Loucy (cell line): ENCODE data around the gene METTL6.

Experiments
- H2AFZ ChIP-seq: fragments of 200-600 bp; sonication (generic); 2 replicates; pipeline ENCODE4 v1.6.0; 2016; ENCODE audit warnings: antibody characterized with exemption, mild to moderate bottlenecking, low read length, moderate library complexity
- H3F3A ChIP-seq: fragments of 200-600 bp; 2 replicates; pipeline ENCODE4 v1.6.0; 2016; ENCODE audit warnings: antibody characterized with exemption, low read depth, mild to moderate bottlenecking
- H3K27me3 ChIP-seq: fragments of 200-600 bp; sonication (generic); 2 replicates; pipeline ENCODE4 v1.6.1; 2014; ENCODE audit warnings: low read length, mild to moderate bottlenecking; ENCODE audit not compliant: insufficient read depth, poor library complexity, severe bottlenecking
- H3K36me3 ChIP-seq: fragments of 200-600 bp; sonication (generic); 2 replicates; pipeline ENCODE4 v1.6.1; 2016; ENCODE audit warnings: low read length; ENCODE audit not compliant: insufficient read depth
- H3K4me1 ChIP-seq: fragments of 200-600 bp; sonication (generic); 2 replicates; pipeline ENCODE4 v1.5.1; 2014; ENCODE audit warnings: low read length, mild to moderate bottlenecking; ENCODE audit not compliant: insufficient read depth, poor library complexity, severe bottlenecking
- H3K4me2 ChIP-seq: fragments of 200-600 bp; sonication (generic); 2 replicates; pipeline ENCODE4 v1.6.0; 2014; ENCODE audit warnings: antibody characterized with exemption, low read length, low read depth, mild to moderate bottlenecking; ENCODE audit not compliant: poor library complexity, severe bottlenecking
- H3K4me3 ChIP-seq: fragments of 200-600 bp; sonication (generic); 2 replicates; pipeline ENCODE4 v1.5.1; 2014; ENCODE audit warnings: low read length, mild to moderate bottlenecking, mixed read lengths; ENCODE audit not compliant: poor library complexity, severe bottlenecking
- H3K79me2 ChIP-seq: fragments of 200-600 bp; sonication (generic); 2 replicates; pipeline ENCODE4 v1.6.1; 2014; ENCODE audit warnings: low read length; ENCODE audit not compliant: insufficient read depth
- H3K9ac ChIP-seq: fragments of 200-600 bp; sonication (generic); 2 replicates; pipeline ENCODE4 v1.6.0; 2014; ENCODE audit warnings: mild to moderate bottlenecking, low read depth, low read length, moderate library complexity; ENCODE audit not compliant: poor library complexity, severe bottlenecking
- H3K9me2 ChIP-seq: fragments of 200-600 bp; sonication (generic); replicated peaks from 2 replicates; pipeline ENCODE4 v1.6.1; 2016; ENCODE audit warnings: low read depth, low read length, mixed read lengths
- H3K9me3 ChIP-seq: fragments of 200-600 bp; sonication (generic); 2 replicates; pipeline ENCODE4 v1.6.1; 2014; ENCODE audit warnings: mild to moderate bottlenecking, antibody characterized with exemption, low read length, low read depth; ENCODE audit not compliant: insufficient read depth
- H4K20me1 ChIP-seq: fragments of 200-600 bp; sonication (generic); 2 replicates; pipeline ENCODE4 v1.6.0; 2014; ENCODE audit warnings: antibody characterized with exemption, low read length, mild to moderate bottlenecking; ENCODE audit not compliant: insufficient read depth, poor library complexity, severe bottlenecking
- CTCF ChIP-seq: fragments of 200-600 bp; sonication (generic); conservative IDR thresholded peaks from 2 replicates; pipeline ENCODE4 v1.5.1; 2014; ENCODE audit warnings: mild to moderate bottlenecking, antibody characterized with exemption, low read length
- EZH2phosphoT487 ChIP-seq: fragments of 200-600 bp; IDR thresholded peaks from 2 replicates; pipeline ENCODE4 v1.6.1; 2018; ENCODE audit warnings: antibody characterized with exemption, mild to moderate bottlenecking, moderate library complexity, borderline replicate concordance

The METTL6 gene

GRCh38 chr3:15409239-15409638, 18.1 kb downstream of the METTL6 start:
- Histone ChIP-seq H2AFZ (no peak overlapping the region), H3K4me1 (no peaks in the 10 kb centered on the region), H3K27me3 (no peaks in the 10 kb centered on the region), H3K9me2 (no peaks in the 10 kb centered on the region), H3F3A (no peaks in the 10 kb centered on the region), H4K20me1 (no peaks in the 10 kb centered on the region), H3K36me3 (peaks cover 23% of the 10 kb centered on the region), H3K79me2 (no peaks in the 10 kb centered on the region), H3K9me3 (no peaks in the 10 kb centered on the region), H3K4me2 (no peak overlapping the region), H3K4me3 (no peak overlapping the region), H3K9ac (no peak overlapping the region)
- TF ChIP-seq EZH2phosphoT487 (no peak), CTCF (no peak)

- Histone ChIP-seq H2AFZ (no peak overlapping the region), H3K4me3 (no peak overlapping the region), H3K36me3 (peaks cover 6% of the 10 kb centered on the region; the same call in 1 of the 2 replicates), H3K4me1 (no peaks in the 10 kb centered on the region), H3K9me3 (no peaks in the 10 kb centered on the region), H3F3A (no peaks in the 10 kb centered on the region), H4K20me1 (no peaks in the 10 kb centered on the region), H3K9me2 (no peaks in the 10 kb centered on the region), H3K9ac (no peak overlapping the region), H3K27me3 (no peaks in the 10 kb centered on the region), H3K4me2 (no peak overlapping the region), H3K79me2 (no peaks in the 10 kb centered on the region)
- TF ChIP-seq EZH2phosphoT487: no peak
- peak; percentile 85 for TF ChIP-seq CTCF
Observed at GRCh38 chr3:15405448-15406050, 21.8 kb downstream of the METTL6 start.

DNA sequence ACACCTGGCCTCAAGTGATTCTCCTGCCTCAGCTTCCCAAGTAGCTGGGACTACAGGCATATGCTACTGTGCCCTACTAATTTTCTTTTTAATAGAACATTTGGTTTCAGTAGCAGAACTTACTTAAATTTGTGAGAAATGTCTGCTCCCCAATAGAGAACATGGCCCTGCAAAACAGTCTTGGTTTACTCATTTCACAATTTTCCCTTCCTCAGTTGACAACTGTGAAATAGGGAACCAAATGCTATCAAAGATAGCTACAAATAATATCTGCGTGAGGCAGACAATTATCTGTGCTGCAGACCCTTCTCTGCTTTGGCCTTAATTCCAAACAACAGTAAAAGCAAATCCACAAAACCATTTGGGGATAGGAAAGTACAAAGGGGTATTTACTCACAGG, 22.6 kb downstream of the METTL6 start:
- TF ChIP-seq CTCF: no peak
- no peak for TF ChIP-seq EZH2phosphoT487
- no peaks in the 10 kb centered on the region for H3K79me2 ChIP-seq
- H3K9me3 ChIP-seq: no peaks in the 10 kb centered on the region
- H3K9me2 ChIP-seq: no peaks in the 10 kb centered on the region
- no peak overlapping the region for H2AFZ ChIP-seq
- no peaks in the 10 kb centered on the region for H3K36me3 ChIP-seq
- peaks cover 5% of the 10 kb centered on the region for H3K4me1 ChIP-seq
- H3K9ac ChIP-seq: no peak overlapping the region
- H3K4me3 ChIP-seq: no peak overlapping the region
- H3K4me2 ChIP-seq: no peak overlapping the region
- H3K27me3 ChIP-seq: no peaks in the 10 kb centered on the region
- H3F3A ChIP-seq: no peaks in the 10 kb centered on the region
- no peaks in the 10 kb centered on the region for H4K20me1 ChIP-seq
